Endothelial cell (in vitro differentiated cells): ENCODE results near the gene ALK. TPM values are rescaled to one million over a fixed set of nuclear protein-coding genes. Genes with fewer than 3 reads are reported as not detected.

Experiments used
- DNase-seq: peaks from one replicate; pipeline ENCODE4 v3.0.0; 2021; ENCODE audit warnings: low spot score
- H3K27ac Mint-ChIP-seq: one replicate; pipeline ENCODE4 v1.8.0; 2021; ENCODE audit warnings: mixed read lengths, inconsistent platforms; ENCODE audit not compliant: unreplicated experiment
- H3K27me3 Mint-ChIP-seq: one replicate; pipeline ENCODE4 v1.8.0; 2021; ENCODE audit warnings: mild to moderate bottlenecking, moderate library complexity, mixed read lengths, inconsistent platforms; ENCODE audit not compliant: unreplicated experiment
- H3K36me3 Mint-ChIP-seq: one replicate; pipeline ENCODE4 v1.8.0; 2021; ENCODE audit warnings: mild to moderate bottlenecking, low read depth, mixed read lengths, inconsistent platforms; ENCODE audit not compliant: unreplicated experiment
- H3K4me1 Mint-ChIP-seq: one replicate; pipeline ENCODE4 v1.8.0; 2021; ENCODE audit warnings: mild to moderate bottlenecking, mixed read lengths, inconsistent platforms; ENCODE audit not compliant: unreplicated experiment
- H3K4me3 Mint-ChIP-seq: one replicate; pipeline ENCODE4 v1.8.0; 2021; ENCODE audit warnings: mild to moderate bottlenecking, mixed read lengths, inconsistent platforms; ENCODE audit not compliant: unreplicated experiment
- H3K9me3 Mint-ChIP-seq: one replicate; pipeline ENCODE4 v1.8.0; 2021; ENCODE audit warnings: mixed read lengths, inconsistent platforms; ENCODE audit not compliant: unreplicated experiment
- total RNA-seq: library from RNA; stranded (reverse); fragmentation: NEBNext Ultra II Directional; extraction: Animal tissue kit (Norgen Biotek cat#: 25700); gene quantifications from one replicate; pipeline ENCODE4 v1.2.1, GENCODE V29; 2021; ENCODE audit not compliant: unreplicated experiment
- TF ChIP-seq, protein P1 (sequence below): fragments of 200-600 bp; sonication (generic); IDR thresholded peaks from one replicate; pipeline ENCODE4 v1.5.0; 2021; ENCODE audit warnings: antibody characterized with exemption; ENCODE audit not compliant: unreplicated experiment

ALK gene
- total RNA-seq, 1 donor from 2014 or later, result 0.05 TPM

DNA sequence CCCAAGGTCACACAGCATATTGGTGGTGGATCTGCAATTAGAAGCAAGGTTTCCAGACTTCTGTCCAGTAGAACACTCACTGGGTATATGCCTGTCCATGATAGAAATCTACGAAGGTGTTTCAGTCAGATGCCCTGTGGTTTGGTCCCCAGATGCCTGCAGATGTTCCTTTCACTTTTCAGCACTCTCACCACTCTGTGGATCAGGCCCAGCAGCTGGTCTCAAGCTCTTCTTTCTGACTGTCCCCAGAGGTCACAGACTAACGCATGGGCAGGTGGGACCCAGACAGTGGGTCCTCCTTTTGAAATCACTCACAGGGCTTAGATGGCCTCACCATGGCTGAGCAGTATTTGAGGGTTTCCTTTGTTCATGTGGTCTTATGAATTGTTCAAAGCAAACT lies 376.5 kb downstream of the ALK start:
- DNase-seq, result no peak
- H3K27me3 Mint-ChIP-seq, result no peaks in the 10 kb centered on the region
- H3K4me3 Mint-ChIP-seq, result no peak overlapping the region
- no peaks in the 10 kb centered on the region for H3K36me3 Mint-ChIP-seq
- TF ChIP-seq, protein P1, sequence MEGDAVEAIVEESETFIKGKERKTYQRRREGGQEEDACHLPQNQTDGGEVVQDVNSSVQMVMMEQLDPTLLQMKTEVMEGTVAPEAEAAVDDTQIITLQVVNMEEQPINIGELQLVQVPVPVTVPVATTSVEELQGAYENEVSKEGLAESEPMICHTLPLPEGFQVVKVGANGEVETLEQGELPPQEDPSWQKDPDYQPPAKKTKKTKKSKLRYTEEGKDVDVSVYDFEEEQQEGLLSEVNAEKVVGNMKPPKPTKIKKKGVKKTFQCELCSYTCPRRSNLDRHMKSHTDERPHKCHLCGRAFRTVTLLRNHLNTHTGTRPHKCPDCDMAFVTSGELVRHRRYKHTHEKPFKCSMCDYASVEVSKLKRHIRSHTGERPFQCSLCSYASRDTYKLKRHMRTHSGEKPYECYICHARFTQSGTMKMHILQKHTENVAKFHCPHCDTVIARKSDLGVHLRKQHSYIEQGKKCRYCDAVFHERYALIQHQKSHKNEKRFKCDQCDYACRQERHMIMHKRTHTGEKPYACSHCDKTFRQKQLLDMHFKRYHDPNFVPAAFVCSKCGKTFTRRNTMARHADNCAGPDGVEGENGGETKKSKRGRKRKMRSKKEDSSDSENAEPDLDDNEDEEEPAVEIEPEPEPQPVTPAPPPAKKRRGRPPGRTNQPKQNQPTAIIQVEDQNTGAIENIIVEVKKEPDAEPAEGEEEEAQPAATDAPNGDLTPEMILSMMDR, result no peak
- H3K27ac Mint-ChIP-seq, result no peak overlapping the region
- no peaks in the 10 kb centered on the region for H3K4me1 Mint-ChIP-seq
- no peaks in the 10 kb centered on the region for H3K9me3 Mint-ChIP-seq

DNA sequence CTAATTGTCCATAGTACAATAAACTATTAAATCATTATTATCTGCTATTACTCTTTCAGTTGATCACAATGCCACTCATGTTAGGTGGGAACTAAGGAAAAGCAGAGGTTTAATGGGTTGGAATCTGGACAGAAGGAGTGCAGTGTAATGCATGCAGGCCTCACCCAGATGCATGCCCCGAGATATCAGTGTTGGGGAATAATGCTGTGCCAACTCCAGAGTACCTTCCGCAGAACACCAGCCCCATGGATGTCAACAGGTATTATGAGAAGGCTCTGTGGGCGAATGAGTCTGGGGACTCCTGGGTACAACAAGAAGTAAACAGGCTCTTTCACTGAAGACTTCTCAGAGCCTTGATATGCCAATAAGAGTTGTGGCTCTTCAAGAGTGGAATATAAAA lies 377.4 kb downstream of the ALK start:
- no peak for DNase-seq
- TF ChIP-seq, protein P1, result no peak
- Mint-ChIP-seq H3K27ac (no peak overlapping the region), H3K4me3 (no peak overlapping the region), H3K36me3 (no peaks in the 10 kb centered on the region), H3K4me1 (no peaks in the 10 kb centered on the region), H3K9me3 (no peaks in the 10 kb centered on the region), H3K27me3 (no peaks in the 10 kb centered on the region)

DNA sequence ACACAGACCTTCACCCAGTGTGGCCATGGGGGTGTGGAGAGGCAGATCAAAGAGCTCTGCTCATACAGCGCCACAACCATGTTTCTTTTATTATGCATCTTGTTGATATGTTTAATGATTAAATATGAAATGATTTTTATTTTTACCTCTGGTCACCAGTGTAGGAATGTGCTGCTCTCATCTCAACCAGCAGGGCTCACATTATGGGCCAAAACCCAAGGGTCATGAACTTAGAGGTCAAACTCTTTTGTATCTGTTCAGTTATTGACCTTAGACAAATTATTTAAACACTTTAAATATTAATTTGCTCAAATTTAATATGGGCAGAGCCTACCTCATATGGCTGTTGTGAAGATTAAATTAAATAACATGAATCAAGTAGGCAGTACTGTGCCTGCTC lies 386.2 kb downstream of the ALK start:
- no peak for DNase-seq
- Mint-ChIP-seq H3K4me3 (no peak overlapping the region), H3K27me3 (peaks cover 4% of the 10 kb centered on the region), H3K27ac (no peak overlapping the region), H3K9me3 (no peaks in the 10 kb centered on the region), H3K4me1 (no peaks in the 10 kb centered on the region), H3K36me3 (no peaks in the 10 kb centered on the region)
- TF ChIP-seq, protein P1, result no peak

DNA sequence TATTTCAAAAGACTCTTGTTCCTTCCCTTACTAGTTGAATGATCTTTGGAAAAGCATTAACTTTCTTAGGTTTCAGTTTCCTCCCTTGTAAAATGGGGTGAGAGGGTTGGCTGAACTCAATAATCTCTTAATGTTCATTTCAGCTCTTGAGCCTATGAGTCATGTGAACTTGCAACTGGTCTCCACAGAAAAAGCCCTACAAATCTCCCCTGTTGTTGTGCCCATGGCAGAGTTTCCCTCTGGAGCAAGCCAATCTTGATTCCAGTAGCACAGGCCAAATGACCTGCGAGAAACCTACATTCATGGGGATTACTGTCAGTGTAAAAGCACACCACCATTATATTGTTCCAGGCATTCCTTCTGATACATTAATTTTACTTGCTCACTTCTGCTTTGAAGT lies 388.9 kb downstream of the ALK start:
- no peak for DNase-seq
- TF ChIP-seq, protein P1, result no peak
- peaks cover 4% of the 10 kb centered on the region for H3K27me3 Mint-ChIP-seq
- H3K36me3 Mint-ChIP-seq, result no peaks in the 10 kb centered on the region
- peaks cover 2% of the 10 kb centered on the region for H3K4me1 Mint-ChIP-seq
- no peaks in the 10 kb centered on the region for H3K9me3 Mint-ChIP-seq
- H3K27ac Mint-ChIP-seq, result no peak overlapping the region
- no peak overlapping the region for H3K4me3 Mint-ChIP-seq

DNA sequence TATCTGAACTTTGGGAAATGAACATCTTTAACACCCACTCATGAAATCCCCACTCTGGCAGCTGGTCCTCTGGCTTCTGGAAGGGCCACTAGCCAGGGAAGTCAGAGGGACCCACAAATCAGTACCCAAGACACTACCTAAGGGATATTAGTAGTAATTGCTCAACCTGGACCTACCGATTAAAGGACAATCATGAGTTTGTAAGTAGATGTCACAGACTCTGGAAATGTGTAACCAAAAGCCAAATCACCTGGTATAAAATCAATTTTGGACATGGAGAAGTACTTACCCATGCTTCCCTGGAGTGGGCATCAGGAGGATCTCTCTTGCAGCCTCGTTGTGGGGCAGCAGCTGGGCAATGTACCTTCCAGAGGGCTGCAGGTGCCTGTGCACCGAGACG lies 389.8 kb downstream of the ALK start:
- H3K4me1 Mint-ChIP-seq, result peaks cover 2% of the 10 kb centered on the region
- H3K36me3 Mint-ChIP-seq, result no peaks in the 10 kb centered on the region
- no peak overlapping the region for H3K4me3 Mint-ChIP-seq
- no peak for DNase-seq
- H3K27me3 Mint-ChIP-seq, result peaks cover 3% of the 10 kb centered on the region
- no peaks in the 10 kb centered on the region for H3K9me3 Mint-ChIP-seq
- TF ChIP-seq, protein P1, result no peak
- H3K27ac Mint-ChIP-seq, result no peak overlapping the region
